ENCODE measurements around the gene NFKBIE.

NFKBIE gene

DNA sequence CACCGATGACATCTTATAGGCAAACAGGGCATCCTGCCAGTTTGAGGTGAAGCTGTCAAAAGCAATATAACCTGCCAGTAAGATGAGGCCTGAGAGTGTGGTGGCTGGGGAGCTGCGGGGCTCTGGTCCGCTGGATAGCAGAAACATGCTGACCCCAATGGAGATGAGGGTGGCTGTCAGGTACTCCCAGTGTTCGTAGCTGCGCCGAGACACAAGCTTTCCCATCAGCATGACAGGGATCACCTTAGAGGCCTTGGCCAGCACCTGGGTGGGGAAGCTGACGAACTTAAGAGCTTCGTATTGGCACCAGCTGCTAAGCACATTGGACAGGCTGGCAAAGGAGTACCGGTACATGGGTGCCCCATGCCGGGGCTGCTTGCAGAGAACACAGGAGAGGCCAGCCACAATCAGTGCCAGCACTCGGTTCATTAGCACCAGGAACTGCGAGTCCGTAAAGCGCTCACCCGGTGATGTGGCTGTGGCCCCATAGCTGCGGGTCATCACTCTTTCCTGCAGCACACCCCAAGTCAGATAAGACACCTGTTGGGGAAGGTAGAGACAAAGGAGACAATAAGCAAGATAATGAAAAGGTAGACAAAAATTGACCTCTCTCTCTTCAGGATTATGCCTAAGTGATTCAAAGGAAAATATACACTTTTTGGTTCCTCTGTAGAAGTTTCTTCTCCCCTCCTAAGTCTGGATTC is 10.1 kb downstream of the NFKBIE start:
- Histone ChIP-seq H3K4me3 (ENCODE audit: low read depth in 1 of 5, low read length in 5 of 5) (no peak overlapping the region), H3K36me3 (ENCODE audit: control insufficient read depth in 5 of 5, insufficient read depth in 5 of 5, low read length in 5 of 5) (peaks cover 19 to 72% (median 66%) of the 10 kb centered on the region in 5 donors), H3K27me3 (ENCODE audit: control insufficient read depth in 5 of 5, insufficient read depth in 4 of 5, low read length in 5 of 5) (no peaks in the 10 kb centered on the region), H3K27ac (ENCODE audit: low read depth, low read length) (peak overlapping the region; percentile 84), H3K9me3 (ENCODE audit: control insufficient read depth in 5 of 5, low read length in 5 of 5) (no peaks in the 10 kb centered on the region), H3K4me1 (ENCODE audit: control insufficient read depth in 5 of 5, insufficient read depth in 5 of 5, low read length in 5 of 5) (peaks cover 7 to 27% (median 21%) of the 10 kb centered on the region in 5 donors), H3K9ac (ENCODE audit: low read length in 5 of 5) (no peak overlapping the region)

GRCh38 chr6:44254191-44255104 is 10.9 kb downstream of the NFKBIE start:
- no peak overlapping the region for H3K4me3 ChIP-seq (ENCODE audit: low read depth in 1 of 5, low read length in 5 of 5)

DNA sequence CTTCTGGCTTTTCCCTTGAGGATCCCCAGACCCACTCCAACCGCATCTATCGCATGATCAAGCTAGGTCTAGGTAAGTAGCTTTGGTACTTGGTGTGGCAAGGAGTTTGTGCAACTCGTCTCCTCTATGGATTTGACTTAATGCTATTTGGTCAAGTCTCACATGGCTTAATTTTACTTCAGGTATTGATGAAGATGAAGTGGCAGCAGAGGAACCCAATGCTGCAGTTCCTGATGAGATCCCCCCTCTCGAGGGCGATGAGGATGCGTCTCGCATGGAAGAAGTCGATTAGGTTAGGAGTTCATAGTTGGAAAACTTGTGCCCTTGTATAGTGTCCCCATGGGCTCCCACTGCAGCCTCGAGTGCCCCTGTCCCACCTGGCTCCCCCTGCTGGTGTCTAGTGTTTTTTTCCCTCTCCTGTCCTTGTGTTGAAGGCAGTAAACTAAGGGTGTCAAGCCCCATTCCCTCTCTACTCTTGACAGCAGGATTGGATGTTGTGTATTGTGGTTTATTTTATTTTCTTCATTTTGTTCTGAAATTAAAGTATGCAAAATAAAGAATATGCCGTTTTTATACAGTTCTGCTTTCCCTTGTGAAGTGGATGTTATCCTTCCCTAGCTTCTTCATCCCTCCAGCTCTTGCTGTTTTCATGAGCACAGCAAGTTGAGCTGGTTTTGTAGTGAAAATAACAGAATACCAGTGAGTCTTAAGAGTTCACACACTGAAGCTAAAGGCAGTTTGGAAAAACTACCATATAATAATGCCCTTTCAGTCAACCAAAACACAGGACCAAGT is 11.8 kb downstream of the NFKBIE start:
- Histone ChIP-seq H3K4me3 (ENCODE audit: low read depth in 1 of 5, low read length in 5 of 5) (no peak overlapping the region), H3K36me3 (ENCODE audit: control insufficient read depth in 5 of 5, insufficient read depth in 5 of 5, low read length in 5 of 5) (peaks cover 29 to 74% (median 72%) of the 10 kb centered on the region in 5 donors)

More at GRCh38 chr6:44254191-44255104, 10.9 kb downstream of the NFKBIE start:
- H3K27ac ChIP-seq (ENCODE audit: low read depth, low read length) = no peak overlapping the region
- no peak overlapping the region for H3K9ac ChIP-seq (ENCODE audit: low read length in 5 of 5)
- H3K9me3 ChIP-seq (ENCODE audit: control insufficient read depth in 5 of 5, low read length in 5 of 5) = no peaks in the 10 kb centered on the region
- H3K36me3 ChIP-seq (ENCODE audit: control insufficient read depth in 5 of 5, insufficient read depth in 5 of 5, low read length in 5 of 5) = peaks cover 27 to 72% (median 68%) of the 10 kb centered on the region in 5 donors
- H3K4me1 ChIP-seq (ENCODE audit: control insufficient read depth in 5 of 5, insufficient read depth in 5 of 5, low read length in 5 of 5) = peaks cover 7 to 30% (median 24%) of the 10 kb centered on the region in 5 donors
- H3K27me3 ChIP-seq (ENCODE audit: control insufficient read depth in 5 of 5, insufficient read depth in 4 of 5, low read length in 5 of 5) = no peaks in the 10 kb centered on the region

GRCh38 chr6:44251576-44252524 is 13.5 kb downstream of the NFKBIE start:
- Histone ChIP-seq H3K27me3 (ENCODE audit: control insufficient read depth in 5 of 5, insufficient read depth in 4 of 5, low read length in 5 of 5) (no peaks in the 10 kb centered on the region), H3K4me3 (ENCODE audit: low read depth in 1 of 5, low read length in 5 of 5) (no peak overlapping the region), H3K9ac (ENCODE audit: low read length in 5 of 5) (no peak overlapping the region), H3K9me3 (ENCODE audit: control insufficient read depth in 5 of 5, low read length in 5 of 5) (no peaks in the 10 kb centered on the region), H3K27ac (ENCODE audit: low read depth, low read length) (peak overlapping the region; percentile 33), H3K4me1 (ENCODE audit: control insufficient read depth in 5 of 5, insufficient read depth in 5 of 5, low read length in 5 of 5) (peaks cover 11 to 37% (median 31%) of the 10 kb centered on the region in 5 donors), H3K36me3 (ENCODE audit: control insufficient read depth in 5 of 5, insufficient read depth in 5 of 5, low read length in 5 of 5) (peaks cover 29 to 75% (median 70%) of the 10 kb centered on the region in 5 donors)

More for the DNA sequence above, 11.8 kb downstream of the NFKBIE start:
- Histone ChIP-seq H3K27me3 (ENCODE audit: control insufficient read depth in 5 of 5, insufficient read depth in 4 of 5, low read length in 5 of 5) (no peaks in the 10 kb centered on the region), H3K4me1 (ENCODE audit: control insufficient read depth in 5 of 5, insufficient read depth in 5 of 5, low read length in 5 of 5) (peaks cover 9 to 39% (median 34%) of the 10 kb centered on the region in 5 donors), H3K9me3 (ENCODE audit: control insufficient read depth in 5 of 5, low read length in 5 of 5) (no peaks in the 10 kb centered on the region), H3K27ac (ENCODE audit: low read depth, low read length) (no peak overlapping the region), H3K9ac (ENCODE audit: low read length in 5 of 5) (no peak overlapping the region)

GRCh38 chr6:44250718-44251123 is 14.6 kb downstream of the NFKBIE start:
- peaks cover 9 to 36% (median 26%) of the 10 kb centered on the region in 5 donors for H3K4me1 ChIP-seq (ENCODE audit: control insufficient read depth in 5 of 5, insufficient read depth in 5 of 5, low read length in 5 of 5)
- no peak overlapping the region for H3K9ac ChIP-seq (ENCODE audit: low read length in 5 of 5)
- H3K4me3 ChIP-seq (ENCODE audit: low read depth in 1 of 5, low read length in 5 of 5) = no peak overlapping the region
- H3K9me3 ChIP-seq (ENCODE audit: control insufficient read depth in 5 of 5, low read length in 5 of 5) = no peaks in the 10 kb centered on the region
- H3K36me3 ChIP-seq (ENCODE audit: control insufficient read depth in 5 of 5, insufficient read depth in 5 of 5, low read length in 5 of 5) = peaks cover 29 to 75% (median 70%) of the 10 kb centered on the region in 5 donors
- peak overlapping the region; percentile 4 for H3K27ac ChIP-seq (ENCODE audit: low read depth, low read length)
- no peaks in the 10 kb centered on the region for H3K27me3 ChIP-seq (ENCODE audit: control insufficient read depth in 5 of 5, insufficient read depth in 4 of 5, low read length in 5 of 5)

DNA sequence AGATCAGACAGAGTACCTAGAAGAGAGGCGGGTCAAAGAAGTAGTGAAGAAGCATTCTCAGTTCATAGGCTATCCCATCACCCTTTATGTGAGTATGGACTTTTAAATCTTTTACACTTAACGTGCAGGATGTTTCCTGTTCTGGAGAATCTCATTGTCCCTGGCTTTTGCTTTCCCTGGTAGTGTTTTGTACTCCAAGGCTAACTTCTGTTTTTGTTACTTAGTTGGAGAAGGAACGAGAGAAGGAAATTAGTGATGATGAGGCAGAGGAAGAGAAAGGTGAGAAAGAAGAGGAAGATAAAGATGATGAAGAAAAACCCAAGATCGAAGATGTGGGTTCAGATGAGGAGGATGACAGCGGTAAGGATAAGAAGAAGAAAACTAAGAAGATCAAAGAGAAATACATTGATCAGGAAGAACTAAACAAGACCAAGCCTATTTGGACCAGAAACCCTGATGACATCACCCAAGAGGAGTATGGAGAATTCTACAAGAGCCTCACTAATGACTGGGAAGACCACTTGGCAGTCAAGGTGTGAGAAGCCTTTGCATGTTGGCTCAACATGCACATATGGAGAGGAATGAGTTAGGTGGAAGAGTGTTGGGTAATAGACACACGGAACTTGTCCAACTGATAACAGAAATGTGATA is 15.2 kb downstream of the NFKBIE start:
- peaks cover 9 to 41% (median 30%) of the 10 kb centered on the region in 5 donors for H3K4me1 ChIP-seq (ENCODE audit: control insufficient read depth in 5 of 5, insufficient read depth in 5 of 5, low read length in 5 of 5)
- H3K4me3 ChIP-seq (ENCODE audit: low read depth in 1 of 5, low read length in 5 of 5) = no peak overlapping the region
- H3K9ac ChIP-seq (ENCODE audit: low read length in 5 of 5) = peak overlapping the region in 1 of 5 donors; percentile 9
- no peaks in the 10 kb centered on the region for H3K27me3 ChIP-seq (ENCODE audit: control insufficient read depth in 5 of 5, insufficient read depth in 4 of 5, low read length in 5 of 5)
- H3K9me3 ChIP-seq (ENCODE audit: control insufficient read depth in 5 of 5, low read length in 5 of 5) = no peaks in the 10 kb centered on the region
- peak overlapping the region; percentile 99 for H3K27ac ChIP-seq (ENCODE audit: low read depth, low read length)
- peaks cover 29 to 70% (median 66%) of the 10 kb centered on the region in 5 donors for H3K36me3 ChIP-seq (ENCODE audit: control insufficient read depth in 5 of 5, insufficient read depth in 5 of 5, low read length in 5 of 5)

GRCh38 chr6:44249082-44249748 is 16.1 kb downstream of the NFKBIE start:
- Histone ChIP-seq H3K4me3 (ENCODE audit: low read depth in 1 of 5, low read length in 5 of 5) (peak overlapping the region; percentile 85 to 99 (median 97)), H3K36me3 (ENCODE audit: control insufficient read depth in 5 of 5, insufficient read depth in 5 of 5, low read length in 5 of 5) (peaks cover 29 to 60% (median 57%) of the 10 kb centered on the region in 5 donors), H3K9ac (ENCODE audit: low read length in 5 of 5) (peak overlapping the region in 3 of 5 donors; percentile 6 to 91 (median 41)), H3K9me3 (ENCODE audit: control insufficient read depth in 5 of 5, low read length in 5 of 5) (no peaks in the 10 kb centered on the region), H3K4me1 (ENCODE audit: control insufficient read depth in 5 of 5, insufficient read depth in 5 of 5, low read length in 5 of 5) (peaks cover 9 to 42% (median 30%) of the 10 kb centered on the region in 5 donors), H3K27ac (ENCODE audit: low read depth, low read length) (peak overlapping the region; percentile 99), H3K27me3 (ENCODE audit: control insufficient read depth in 5 of 5, insufficient read depth in 4 of 5, low read length in 5 of 5) (no peaks in the 10 kb centered on the region)

DNA sequence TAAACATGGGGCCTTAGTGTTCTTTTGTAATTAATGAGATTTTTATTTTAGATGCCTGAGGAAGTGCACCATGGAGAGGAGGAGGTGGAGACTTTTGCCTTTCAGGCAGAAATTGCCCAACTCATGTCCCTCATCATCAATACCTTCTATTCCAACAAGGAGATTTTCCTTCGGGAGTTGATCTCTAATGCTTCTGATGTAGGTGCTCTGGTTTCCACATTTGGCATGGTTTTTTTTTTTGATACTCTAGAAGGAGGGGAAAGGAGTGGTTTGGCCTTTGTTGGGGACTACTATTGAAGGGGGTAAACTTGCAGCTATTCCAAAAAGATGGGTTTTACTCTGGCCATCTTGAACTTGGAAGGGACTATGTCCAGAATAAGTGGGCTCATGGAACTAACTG is 16.8 kb downstream of the NFKBIE start:
- Histone ChIP-seq H3K9ac (ENCODE audit: low read length in 5 of 5) (peak overlapping the region; percentile 91 to 100 (median 98)), H3K9me3 (ENCODE audit: control insufficient read depth in 5 of 5, low read length in 5 of 5) (no peaks in the 10 kb centered on the region), H3K27me3 (ENCODE audit: control insufficient read depth in 5 of 5, insufficient read depth in 4 of 5, low read length in 5 of 5) (no peaks in the 10 kb centered on the region), H3K4me3 (ENCODE audit: low read depth in 1 of 5, low read length in 5 of 5) (peak overlapping the region; percentile 85 to 99 (median 97)), H3K4me1 (ENCODE audit: control insufficient read depth in 5 of 5, insufficient read depth in 5 of 5, low read length in 5 of 5) (peaks cover 7 to 42% (median 30%) of the 10 kb centered on the region in 5 donors), H3K36me3 (ENCODE audit: control insufficient read depth in 5 of 5, insufficient read depth in 5 of 5, low read length in 5 of 5) (peaks cover 26 to 53% (median 50%) of the 10 kb centered on the region in 5 donors), H3K27ac (ENCODE audit: low read depth, low read length) (peak overlapping the region; percentile 99)

Data from subcutaneous abdominal adipose tissue (tissue), 5 donors.